Measurements from ENCODE around the gene OTULIN.

The OTULIN gene

GRCh38 chr5:14699807-14700400, 35.4 kb downstream of the OTULIN start:
- DNase-seq = no peak

- DNase-seq = no peak
These were observed 36.2 kb downstream of the OTULIN start for GRCh38 chr5:14700478-14701436.

DNA sequence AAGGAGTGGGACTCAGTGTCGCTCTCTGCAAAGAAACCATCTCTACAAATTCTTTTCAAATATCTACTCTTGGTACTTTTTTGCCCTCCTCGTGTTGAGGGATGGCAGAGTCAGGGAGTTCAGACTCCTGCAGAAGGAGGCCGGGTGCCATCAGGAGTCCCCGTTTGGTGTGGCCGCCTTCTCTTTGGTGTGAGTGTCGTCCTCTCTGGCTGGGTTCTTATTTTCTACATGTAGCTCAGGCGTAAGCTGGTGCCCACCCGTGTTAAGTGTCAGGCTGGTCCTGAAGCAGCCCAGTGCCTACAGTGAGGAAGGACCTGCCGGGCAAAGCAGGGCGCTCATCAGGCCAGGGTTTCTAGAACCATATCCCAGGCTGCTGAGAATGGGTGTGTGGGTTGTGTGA, 37.0 kb downstream of the OTULIN start:
- DNase-seq = no peak

DNA sequence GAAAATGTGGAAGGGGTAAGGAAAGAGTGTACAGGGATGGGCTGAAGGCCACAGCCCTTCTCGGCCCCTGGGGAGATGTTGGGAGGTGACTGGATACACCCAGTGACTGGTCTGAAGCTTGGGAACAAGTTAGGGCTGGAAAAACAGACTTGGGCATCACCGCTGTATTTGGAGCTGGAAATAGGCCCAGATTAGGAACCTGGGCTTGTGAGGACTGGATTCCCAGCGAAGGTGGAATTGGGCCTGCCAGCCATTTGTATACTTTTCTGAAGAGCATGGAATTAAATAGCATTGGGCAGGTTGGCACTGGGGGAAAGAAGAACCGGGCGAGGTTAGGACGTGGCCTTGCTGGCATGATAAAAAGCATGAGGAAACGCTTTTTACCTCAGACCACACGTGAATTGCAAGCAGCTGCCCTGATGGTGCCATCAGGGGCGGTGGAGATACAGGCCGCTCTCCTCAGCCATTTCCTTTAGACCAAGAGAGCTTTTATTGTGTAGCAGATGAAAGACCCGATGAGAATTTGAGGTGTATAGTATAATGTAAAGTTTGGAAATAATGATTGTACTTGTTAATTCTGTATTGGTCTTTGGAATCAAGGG, 37.8 kb downstream of the OTULIN start:
- DNase-seq = no peak

DNA sequence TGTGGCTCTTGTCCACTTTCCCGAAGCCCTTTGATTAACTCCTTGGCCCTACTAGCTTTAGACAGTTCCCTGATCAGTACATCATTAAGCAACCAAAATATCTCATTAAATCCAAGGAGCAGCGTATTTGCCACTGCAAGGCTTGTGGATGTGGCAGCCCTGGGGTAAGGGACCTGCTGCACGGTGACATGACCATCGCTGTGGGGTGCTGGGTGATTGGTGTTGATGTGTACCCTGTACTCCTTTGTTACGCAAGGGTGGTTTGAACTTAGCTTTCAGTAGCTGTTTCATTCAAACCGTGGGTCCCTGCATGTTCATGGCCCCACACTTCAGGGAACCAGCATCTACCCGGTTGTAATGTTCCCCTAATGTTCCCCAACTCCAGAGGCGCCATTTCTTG, 41.0 kb downstream of the OTULIN start:
- no peak for DNase-seq

- peak; percentile 89 for DNase-seq
These were observed 42.1 kb downstream of the OTULIN start for GRCh38 chr5:14706615-14707021.

GRCh38 chr5:14707811-14708390, 43.4 kb downstream of the OTULIN start:
- DNase-seq = no peak

DNA sequence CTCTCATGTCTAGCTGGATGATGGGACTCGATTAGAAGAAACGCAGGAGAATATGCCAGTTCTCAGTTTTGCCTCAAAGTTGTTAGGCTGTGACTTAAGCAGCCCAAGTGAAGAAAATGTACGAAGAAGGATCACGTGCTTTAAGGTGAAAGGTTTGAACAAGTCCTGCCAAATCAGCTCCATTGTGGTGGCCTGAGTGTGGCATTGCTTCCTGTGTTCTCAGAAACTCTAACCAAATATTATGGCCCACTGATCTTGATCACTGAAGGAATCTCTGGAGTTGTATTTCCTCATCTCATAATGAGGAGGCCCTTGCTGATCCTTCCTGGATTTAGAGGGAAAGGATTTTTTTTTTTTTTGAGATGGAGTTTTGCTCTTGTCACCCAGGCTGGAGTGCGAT, 44.0 kb downstream of the OTULIN start:
- DNase-seq = peak; percentile 28

- DNase-seq = no peak
These were observed 45.9 kb downstream of the OTULIN start for GRCh38 chr5:14710313-14710994.

- DNase-seq = no peak
These were observed 47.6 kb downstream of the OTULIN start for GRCh38 chr5:14712131-14712530.

DNA sequence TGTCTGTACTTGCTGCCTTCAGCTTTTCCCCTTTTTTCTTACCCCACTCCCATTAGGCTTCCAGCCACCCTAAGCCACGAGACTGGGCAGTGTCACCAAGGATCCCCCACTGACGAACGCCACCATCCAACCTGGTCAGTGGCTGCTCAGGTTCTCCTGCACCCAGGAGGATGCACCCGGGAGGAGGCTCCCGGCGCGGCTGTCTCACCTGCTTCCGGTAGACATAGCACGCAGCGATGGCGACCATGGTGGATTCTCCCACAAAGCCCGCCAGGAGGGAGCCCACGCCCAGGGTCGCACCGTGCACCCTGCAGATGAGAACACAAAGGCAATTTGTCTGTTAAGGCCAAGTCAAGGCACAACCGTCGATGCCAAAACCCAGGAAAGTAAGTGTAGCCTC, 48.1 kb downstream of the OTULIN start:
- no peak for DNase-seq

DNA sequence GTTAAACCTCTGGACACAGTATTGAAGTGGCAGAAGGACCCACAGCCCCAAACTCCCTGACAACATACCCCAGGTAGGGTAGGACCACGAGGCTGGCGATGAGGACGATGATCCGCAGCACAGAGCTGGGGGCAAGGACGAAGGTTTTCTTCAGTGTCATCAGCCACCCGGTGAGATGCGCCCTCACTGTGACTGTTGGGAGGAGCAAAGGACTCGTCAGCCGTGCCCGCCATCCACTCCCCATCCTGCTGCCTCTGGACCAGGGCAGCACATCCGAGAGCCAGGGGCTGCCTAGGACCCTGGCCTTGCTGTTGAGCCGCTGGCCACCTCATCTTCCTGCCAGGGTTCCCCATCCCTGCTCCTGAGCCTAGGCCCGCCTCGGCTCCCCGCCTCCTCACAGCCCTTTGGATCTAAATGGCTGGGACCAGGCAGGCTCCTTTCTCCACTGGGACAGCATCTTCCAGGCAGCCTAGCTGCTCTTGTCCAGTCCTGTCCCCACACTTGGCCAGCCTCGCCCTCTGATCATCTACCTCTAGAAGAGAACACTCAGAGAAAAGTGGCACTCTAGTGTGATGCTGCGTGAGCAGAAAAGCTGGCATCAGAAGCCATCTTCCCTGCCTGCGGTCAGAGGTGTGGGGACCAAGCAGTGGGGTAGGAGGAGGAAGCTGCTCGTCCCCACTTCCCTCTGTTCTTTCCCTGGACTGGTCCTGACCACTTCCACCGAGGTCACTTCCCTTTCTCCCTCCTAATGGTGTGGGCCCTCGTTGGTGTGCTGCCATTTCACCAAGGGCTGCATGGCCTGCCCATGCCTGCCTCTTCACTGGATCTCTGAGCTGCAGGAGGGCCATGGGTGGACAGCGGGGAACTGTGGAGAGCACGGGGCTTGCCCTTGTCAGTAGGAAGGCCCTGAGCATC, 49.2 kb downstream of the OTULIN start:
- no peak for DNase-seq

DNA sequence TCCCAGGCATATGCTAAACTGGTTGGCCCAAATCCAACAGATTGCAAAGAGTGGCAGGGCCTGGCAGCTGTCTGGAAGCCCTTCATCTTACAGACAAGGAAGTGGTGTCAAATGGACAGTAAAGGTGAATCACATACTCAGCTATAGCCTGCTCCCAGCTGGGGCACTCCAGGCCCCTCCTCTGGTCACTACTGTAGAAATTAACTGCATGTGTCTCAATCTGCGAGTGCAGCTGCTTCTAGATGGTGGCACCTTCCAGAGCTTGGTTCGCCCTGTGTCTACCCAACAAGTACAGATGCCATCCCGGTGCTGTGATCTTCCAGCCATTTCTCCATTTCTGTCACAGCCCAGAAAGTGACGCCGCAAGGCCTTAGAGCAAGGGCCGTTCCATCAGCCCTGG, 50.2 kb downstream of the OTULIN start:
- DNase-seq = no peak

- no peak for DNase-seq
These were observed 51.0 kb downstream of the OTULIN start for GRCh38 chr5:14715481-14715880.

DNA sequence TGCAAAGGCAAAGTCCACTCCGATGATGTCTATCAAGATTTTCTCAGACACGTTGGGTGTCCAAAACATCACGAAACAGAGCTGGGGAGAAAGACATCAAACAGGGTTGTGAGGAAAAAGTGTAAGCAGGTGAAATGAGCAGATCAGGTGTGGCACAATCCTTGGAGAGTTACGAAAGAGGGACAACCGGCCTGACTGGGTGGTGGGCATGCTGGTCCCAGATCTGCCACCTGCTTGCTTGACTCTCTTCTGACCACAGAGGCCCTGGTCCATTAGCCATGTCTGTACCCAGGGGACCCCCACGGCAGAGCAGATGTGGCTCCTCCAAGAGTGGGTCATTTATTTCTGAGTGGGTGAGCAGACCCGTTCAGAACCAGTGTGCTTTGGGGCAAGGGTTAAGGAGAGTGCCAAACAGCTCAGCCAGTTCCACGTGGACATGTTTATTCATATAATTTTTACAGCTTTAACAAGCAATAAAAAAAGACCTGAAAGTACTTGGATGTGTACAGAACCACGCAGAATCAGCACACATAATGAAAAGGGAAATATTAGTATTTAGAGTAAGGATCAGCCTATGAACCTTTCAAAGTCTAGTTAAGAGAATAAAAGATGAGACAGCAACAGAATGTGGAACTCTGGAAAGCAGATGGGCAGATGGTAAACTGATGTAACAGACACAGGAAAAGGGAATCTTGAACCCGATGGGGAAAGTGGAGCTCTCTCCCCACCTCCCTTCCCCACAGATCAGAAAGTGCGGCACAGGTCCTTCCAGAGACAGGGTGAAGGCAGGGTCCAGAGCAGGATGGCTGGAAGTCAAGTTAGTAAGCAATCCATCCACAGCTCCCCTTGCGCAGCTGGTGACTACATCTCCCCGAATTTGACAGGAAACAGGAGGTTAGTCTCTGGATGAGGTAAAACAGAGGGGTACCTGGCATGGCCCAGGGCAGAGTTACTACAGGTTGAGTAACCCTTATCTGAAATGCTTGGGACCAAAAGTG, 52.5 kb downstream of the OTULIN start:
- no peak for DNase-seq

DNA sequence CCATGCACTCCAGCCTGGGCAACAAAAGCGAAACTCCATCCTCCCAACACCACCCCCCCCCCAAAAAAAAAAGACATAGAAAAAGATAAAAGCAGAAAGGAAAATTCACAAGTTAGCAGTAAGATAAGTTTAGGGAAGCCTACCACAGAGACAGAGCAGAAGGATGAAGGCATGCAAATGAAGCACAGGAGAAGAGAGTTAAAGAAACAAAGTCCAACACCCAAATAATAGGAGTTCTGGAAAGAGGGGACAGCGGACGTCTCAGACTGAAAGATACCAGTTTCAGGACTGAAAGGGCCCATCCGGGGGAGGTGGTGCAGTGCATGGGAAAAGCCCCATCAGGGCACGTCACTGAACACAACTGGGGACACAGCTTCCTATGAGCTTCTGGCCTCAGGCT, 54.3 kb downstream of the OTULIN start:
- no peak for DNase-seq

DNA sequence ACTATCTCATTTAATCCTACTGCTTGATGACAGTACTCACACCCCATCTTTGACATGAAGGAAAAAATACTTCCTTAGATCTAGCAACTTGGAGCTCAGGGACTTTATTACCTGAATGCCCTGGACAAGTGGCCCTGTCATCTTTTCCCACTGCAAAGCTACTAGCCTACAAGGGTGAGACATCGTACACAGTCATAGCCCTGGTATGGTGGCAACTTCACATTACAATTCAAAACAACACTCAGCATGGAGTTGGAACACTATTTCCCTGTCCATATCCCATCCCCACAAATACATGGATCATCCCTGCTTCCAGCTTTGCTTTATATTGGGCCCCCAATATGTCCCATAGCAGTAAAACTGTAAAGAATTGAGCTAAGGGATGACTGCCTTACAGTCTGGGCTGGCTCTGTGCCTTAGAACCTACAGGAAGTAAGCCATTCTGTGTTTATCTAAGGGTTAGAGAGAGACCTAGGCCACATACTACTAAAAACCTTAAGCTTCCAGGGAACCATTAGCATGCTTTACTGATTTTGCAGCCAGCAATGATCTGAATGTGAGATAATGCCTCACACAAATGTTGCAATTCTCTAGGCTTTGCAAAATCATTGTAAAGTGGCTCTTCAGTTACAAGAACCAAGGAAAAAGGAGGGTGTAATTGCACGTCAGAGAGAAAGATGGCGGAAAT, 55.9 kb downstream of the OTULIN start:
- no peak for DNase-seq

DNA sequence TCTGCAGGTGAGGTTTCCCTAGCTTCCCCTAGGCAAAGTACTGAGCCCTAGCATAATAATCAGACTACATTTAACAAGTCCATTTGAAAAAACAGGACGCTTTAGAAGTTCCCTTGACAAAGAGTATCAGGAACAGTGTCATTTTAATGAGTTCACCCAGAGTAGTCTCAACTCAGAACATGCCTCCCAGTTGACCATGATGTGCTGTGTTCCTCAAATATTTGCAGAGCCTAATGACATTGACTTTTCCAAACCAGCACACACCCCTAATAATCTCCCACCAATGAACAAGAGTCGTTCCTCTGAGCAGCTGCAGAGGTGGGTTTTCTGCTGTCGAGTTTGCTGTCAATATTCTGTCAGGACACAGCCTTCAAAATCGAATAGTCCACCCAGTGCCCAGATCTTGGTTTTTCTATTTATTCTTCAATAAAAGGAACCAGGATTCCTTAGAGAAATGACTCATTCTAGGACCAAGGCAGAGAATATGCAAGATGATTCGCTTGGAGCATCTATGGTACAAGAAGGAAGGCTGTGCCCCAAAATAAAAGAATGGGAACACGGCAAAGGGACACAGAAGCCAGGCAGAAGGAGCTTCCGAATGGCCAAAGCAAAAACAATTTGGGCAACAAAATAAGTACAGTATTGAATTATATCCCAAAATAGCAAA, 57.6 kb downstream of the OTULIN start:
- DNase-seq = no peak

DNA sequence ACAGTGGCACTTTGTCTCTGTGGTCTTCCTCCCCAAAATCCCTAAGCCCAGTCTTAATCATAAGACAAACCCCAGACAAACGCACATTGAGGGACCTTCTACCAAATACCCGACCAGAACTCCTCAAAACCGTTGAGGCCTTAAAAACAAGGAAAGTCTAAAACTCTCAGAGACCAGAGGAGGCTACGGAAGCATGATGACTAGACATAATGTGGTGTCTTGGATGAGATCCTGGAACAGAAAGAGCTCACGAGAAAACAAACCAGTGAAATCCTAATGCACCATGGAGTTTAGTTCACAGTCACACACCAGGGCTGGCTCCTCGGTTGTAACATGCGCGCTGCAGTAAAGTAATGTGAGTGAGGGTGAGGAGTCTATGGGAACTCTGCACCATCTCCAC, 58.4 kb downstream of the OTULIN start:
- DNase-seq = no peak
